ENCODE data around the gene CCDC39. TPM values are rescaled to one million over a fixed set of nuclear protein-coding genes. Genes with fewer than 3 reads are reported as not detected.
A peak's percentile ranks its signal among the peaks of the same experiment; 100 is the strongest.

Gene CCDC39
- total RNA-seq, 1 experiment from 2014 or later, result 0.79 TPM

DNA sequence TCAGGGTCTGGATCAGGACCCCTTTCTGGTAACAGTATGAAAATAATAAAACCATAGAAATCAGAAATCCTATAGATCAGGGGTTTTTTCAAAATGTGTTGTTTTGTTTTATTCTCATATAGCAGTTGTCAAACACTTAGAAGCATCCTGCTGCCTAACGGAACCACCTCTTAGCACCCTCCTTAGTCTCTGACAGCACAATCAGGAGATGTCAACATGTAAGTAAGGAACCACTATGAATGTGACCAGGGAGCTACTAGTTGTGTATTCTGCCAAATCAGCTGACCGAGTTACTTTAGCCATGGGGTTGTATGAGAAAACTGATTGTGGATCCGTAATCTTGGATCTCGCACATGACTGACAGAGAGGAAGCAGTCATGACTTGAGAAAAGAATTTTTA is 22.2 kb downstream of the CCDC39 start:
- Histone ChIP-seq H4K5ac (ENCODE audit: insufficient read length, low read depth, low read length) (no peak overlapping the region), H2BK5ac (ENCODE audit: insufficient read length, low read length) (no peak overlapping the region), H2BK12ac (ENCODE audit: insufficient read length, low read depth, low read length) (no peak overlapping the region), H2AK5ac (ENCODE audit: insufficient read length, low read length) (no peak overlapping the region), H3K9me3 (ENCODE audit: control insufficient read depth, low read depth, low read length) (no peaks in the 10 kb centered on the region), H3K56ac (ENCODE audit: insufficient read length, low read depth, low read length) (no peak overlapping the region), H2BK20ac (ENCODE audit: low read depth, low read length, poor library complexity, severe bottlenecking) (no peak overlapping the region), H3K79me2 (ENCODE audit: insufficient read depth, low read length) (no peaks in the 10 kb centered on the region), H3K9ac (ENCODE audit: extremely low read depth, insufficient read length, low read length) (no peak overlapping the region), H4K91ac (ENCODE audit: insufficient read length, low read depth, low read length) (no peak overlapping the region), H2BK120ac (ENCODE audit: low read depth, low read length, poor library complexity, severe bottlenecking) (no peak overlapping the region), H4K20me1 (ENCODE audit: control insufficient read depth, insufficient read depth, insufficient read length) (no peaks in the 10 kb centered on the region), H3K23ac (ENCODE audit: insufficient read length, low read depth, low read length) (no peak overlapping the region), H3K18ac (ENCODE audit: insufficient read length, low read depth, low read length) (no peak overlapping the region), H3K4ac (ENCODE audit: low read depth, low read length) (no peak overlapping the region), H3K4me2 (ENCODE audit: insufficient read depth, insufficient read length, low read length) (no peak overlapping the region), H3K27ac (ENCODE audit: insufficient read length, low read depth, low read length) (no peak overlapping the region), H4K8ac (replicated peaks; ENCODE audit: insufficient read length, low read depth, low read length) (no peak overlapping the region), H3K23me2 (ENCODE audit: insufficient read length, low read depth, low read length, poor library complexity, severe bottlenecking) (no peaks in the 10 kb centered on the region), H2BK15ac (ENCODE audit: low read depth, low read length) (no peak overlapping the region), H3K79me1 (ENCODE audit: insufficient read depth, low read depth, low read length, poor library complexity, severe bottlenecking) (no peaks in the 10 kb centered on the region), H3K14ac (ENCODE audit: insufficient read depth, low read length) (no peak overlapping the region), H3T11ph (ENCODE audit: low read length) (no peak overlapping the region), H3K27me3 (ENCODE audit: insufficient read depth, low read length) (no peaks in the 10 kb centered on the region), H3K4me1 (ENCODE audit: insufficient read depth, low read length) (no peaks in the 10 kb centered on the region), H2AFZ (ENCODE audit: low read length) (no peak overlapping the region)
- no peak for DNase-seq
- TF ChIP-seq, protein P1, sequence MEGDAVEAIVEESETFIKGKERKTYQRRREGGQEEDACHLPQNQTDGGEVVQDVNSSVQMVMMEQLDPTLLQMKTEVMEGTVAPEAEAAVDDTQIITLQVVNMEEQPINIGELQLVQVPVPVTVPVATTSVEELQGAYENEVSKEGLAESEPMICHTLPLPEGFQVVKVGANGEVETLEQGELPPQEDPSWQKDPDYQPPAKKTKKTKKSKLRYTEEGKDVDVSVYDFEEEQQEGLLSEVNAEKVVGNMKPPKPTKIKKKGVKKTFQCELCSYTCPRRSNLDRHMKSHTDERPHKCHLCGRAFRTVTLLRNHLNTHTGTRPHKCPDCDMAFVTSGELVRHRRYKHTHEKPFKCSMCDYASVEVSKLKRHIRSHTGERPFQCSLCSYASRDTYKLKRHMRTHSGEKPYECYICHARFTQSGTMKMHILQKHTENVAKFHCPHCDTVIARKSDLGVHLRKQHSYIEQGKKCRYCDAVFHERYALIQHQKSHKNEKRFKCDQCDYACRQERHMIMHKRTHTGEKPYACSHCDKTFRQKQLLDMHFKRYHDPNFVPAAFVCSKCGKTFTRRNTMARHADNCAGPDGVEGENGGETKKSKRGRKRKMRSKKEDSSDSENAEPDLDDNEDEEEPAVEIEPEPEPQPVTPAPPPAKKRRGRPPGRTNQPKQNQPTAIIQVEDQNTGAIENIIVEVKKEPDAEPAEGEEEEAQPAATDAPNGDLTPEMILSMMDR (conservative IDR thresholded peaks at IDR 0.05), result no peak
- H3K36me3 Mint-ChIP-seq (ENCODE audit: insufficient read depth in 1 of 3, low read depth in 3 of 3), result no peaks in the 10 kb centered on the region
- WGBS (ENCODE audit: extremely low coverage, insufficient read length, low lambda C conversion rate), result no CpG with 5 or more reads among the region's 4 CpGs
- H3K27me3 Mint-ChIP-seq (ENCODE audit: low read depth), result no peaks in the 10 kb centered on the region
- no peaks in the 10 kb centered on the region for H3K9me3 Mint-ChIP-seq
- peaks cover 13 to 27% of the 10 kb centered on the region in 2 experiments for H3K4me1 Mint-ChIP-seq
- 0 out of 7 replicates have a peak overlapping the region, but pooled peaks of 1 of the 3 experiments have one; percentile 48 for H3K27ac Mint-ChIP-seq
- no peak overlapping the region for H3K4me3 Mint-ChIP-seq

All from H9 (cell line).